OCI-LY1 (cell line): ENCODE data around the gene TAF7.

Experiments
- EZH2 ChIP-seq: fragments of 200-600 bp; sonication (generic), shearing (Covaris generic); IDR thresholded peaks from 2 replicates; pipeline ENCODE4 v1.8.0; 2017; ENCODE audit warnings: borderline replicate concordance, mixed run types, mild to moderate bottlenecking, antibody characterized with exemption, low read length, moderate library complexity, mixed read lengths
- TF ChIP-seq, protein P1 (sequence below): fragments of 200-600 bp; sonication (generic), shearing (Covaris generic); IDR thresholded peaks from 2 replicates; pipeline ENCODE4 v1.5.1; 2017; ENCODE audit warnings: mild to moderate bottlenecking, antibody characterized with exemption, low read length, moderate library complexity, mixed read lengths

DNA sequence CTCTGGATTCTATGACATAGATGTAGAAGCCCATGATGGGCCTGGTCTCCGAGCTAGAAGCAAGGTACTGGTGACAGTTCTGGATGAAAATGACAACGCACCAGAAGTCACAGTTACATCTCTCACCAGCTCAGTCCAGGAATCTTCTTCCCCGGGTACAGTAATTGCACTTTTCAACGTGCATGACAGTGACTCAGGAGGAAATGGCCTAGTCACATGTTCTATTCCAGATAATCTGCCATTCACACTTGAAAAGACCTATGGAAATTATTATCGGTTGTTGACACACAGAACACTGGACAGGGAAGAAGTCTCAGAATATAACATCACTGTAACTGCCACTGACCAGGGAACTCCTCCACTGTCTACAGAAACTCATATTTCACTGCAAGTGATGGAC, 35.5 kb upstream of the TAF7 start:
- TF ChIP-seq, protein P1, sequence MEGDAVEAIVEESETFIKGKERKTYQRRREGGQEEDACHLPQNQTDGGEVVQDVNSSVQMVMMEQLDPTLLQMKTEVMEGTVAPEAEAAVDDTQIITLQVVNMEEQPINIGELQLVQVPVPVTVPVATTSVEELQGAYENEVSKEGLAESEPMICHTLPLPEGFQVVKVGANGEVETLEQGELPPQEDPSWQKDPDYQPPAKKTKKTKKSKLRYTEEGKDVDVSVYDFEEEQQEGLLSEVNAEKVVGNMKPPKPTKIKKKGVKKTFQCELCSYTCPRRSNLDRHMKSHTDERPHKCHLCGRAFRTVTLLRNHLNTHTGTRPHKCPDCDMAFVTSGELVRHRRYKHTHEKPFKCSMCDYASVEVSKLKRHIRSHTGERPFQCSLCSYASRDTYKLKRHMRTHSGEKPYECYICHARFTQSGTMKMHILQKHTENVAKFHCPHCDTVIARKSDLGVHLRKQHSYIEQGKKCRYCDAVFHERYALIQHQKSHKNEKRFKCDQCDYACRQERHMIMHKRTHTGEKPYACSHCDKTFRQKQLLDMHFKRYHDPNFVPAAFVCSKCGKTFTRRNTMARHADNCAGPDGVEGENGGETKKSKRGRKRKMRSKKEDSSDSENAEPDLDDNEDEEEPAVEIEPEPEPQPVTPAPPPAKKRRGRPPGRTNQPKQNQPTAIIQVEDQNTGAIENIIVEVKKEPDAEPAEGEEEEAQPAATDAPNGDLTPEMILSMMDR, result no peak
- no peak for TF ChIP-seq EZH2
